Left cardiac atrium (tissue), 4 donors: ENCODE results near the gene WSCD1. TPM values are rescaled to one million over a fixed set of nuclear protein-coding genes. Genes with fewer than 3 reads are reported as not detected.
A peak's percentile ranks its signal among the peaks of the same experiment; 100 is the strongest.

ENCODE experiments used
- ATAC-seq, 2 donors: fragments of 200-7000 bp; cut with Tn5 transposase; one replicate each; pipeline ENCODE4 v1.9.1; 2020; ENCODE audit warnings: mild to moderate bottlenecking in 2 of 2, moderate library complexity in 2 of 2
- DNase-seq: peaks from one replicate; pipeline ENCODE4 v3.0.0-alpha.2; 2020
- intact Hi-C, 2 donors: fragments of 100-400 bp; cut with DNase I; formaldehyde crosslinking; loops; one replicate each; pipeline versions ENCODE4 v1.14.1 to v1.15.1; 2022 to 2023
- total RNA-seq, 2 donors: library from RNA; stranded (reverse); fragmentation: NEBNext Ultra II Directional; extraction: Animal tissue kit (Norgen Biotek cat#: 25700); gene quantifications; one replicate each; pipeline ENCODE4 v1.2.1, GENCODE V29; 2021
- donor health status: DM: no; HTN: yes; CAD: no.
- donor health status: DM: no; HTN: yes; CAD: no; lungs with severe emphysema.
- donor health status: DM: yes; HTN: yes; CAD: no.
- donor health status: Dilated cardiomyopathy.

Gene WSCD1
- total RNA-seq, 2 donors from 2014 or later: 2.6 to 10.1 TPM

GRCh38 chr17:6098823-6099180 is 28.6 kb downstream of the WSCD1 start:
- intact Hi-C loops: no loop called here
- DNase-seq (no peak), ATAC-seq (peak in 1 of 2 donors; percentile 35)

GRCh38 chr17:6099492-6099891 is 29.3 kb downstream of the WSCD1 start:
- no peak for ATAC-seq
- intact Hi-C loops: no loop called here
- DNase-seq: no peak

- intact Hi-C loops: no loop called here
- no peak for DNase-seq
- no peak for ATAC-seq
Observed at GRCh38 chr17:6100146-6100545, 30.0 kb downstream of the WSCD1 start.

GRCh38 chr17:6100891-6101500 is 30.8 kb downstream of the WSCD1 start:
- no peak for DNase-seq
- intact Hi-C loops: no loop called here
- ATAC-seq: no peak

GRCh38 chr17:6101706-6102105 is 31.5 kb downstream of the WSCD1 start:
- DNase-seq: no peak
- ATAC-seq: no peak
- intact Hi-C loops: no loop called here

GRCh38 chr17:6102615-6103014 is 32.4 kb downstream of the WSCD1 start:
- DNase-seq: no peak
- intact Hi-C loops: no loop called here
- ATAC-seq: no peak

- peak in 1 of 2 donors; percentile 58 for ATAC-seq
- intact Hi-C loops: no loop called here
- no peak for DNase-seq
Observed at GRCh38 chr17:6104956-6105648, 34.9 kb downstream of the WSCD1 start.

- intact Hi-C loops: no loop called here
- DNase-seq (no peak), ATAC-seq (no peak)
Observed at GRCh38 chr17:6105649-6106007, 35.4 kb downstream of the WSCD1 start.

- intact Hi-C loops: no loop called here
- no peak for DNase-seq
- no peak for ATAC-seq
Observed at GRCh38 chr17:6106212-6106611, 36.0 kb downstream of the WSCD1 start.

- ATAC-seq (no peak), DNase-seq (no peak)
- intact Hi-C loops: no loop called here
Observed at GRCh38 chr17:6107791-6108190, 37.6 kb downstream of the WSCD1 start.

- DNase-seq (no peak), ATAC-seq (no peak)
- intact Hi-C loops: no loop called here
Observed at GRCh38 chr17:6108382-6108781, 38.2 kb downstream of the WSCD1 start.

GRCh38 chr17:6108987-6109386 is 38.8 kb downstream of the WSCD1 start:
- no peak for DNase-seq
- intact Hi-C loops: no loop called here
- no peak for ATAC-seq

GRCh38 chr17:6109536-6109935 is 39.4 kb downstream of the WSCD1 start:
- intact Hi-C loops: no loop called here
- ATAC-seq (no peak), DNase-seq (no peak)

GRCh38 chr17:6110088-6110487 is 39.9 kb downstream of the WSCD1 start:
- no peak for ATAC-seq
- DNase-seq: no peak
- intact Hi-C loops: no loop called here

GRCh38 chr17:6110592-6110991 is 40.4 kb downstream of the WSCD1 start:
- DNase-seq (no peak), ATAC-seq (no peak)
- intact Hi-C loops: no loop called here

GRCh38 chr17:6120351-6120750 is 50.2 kb downstream of the WSCD1 start:
- DNase-seq: no peak
- no peak for ATAC-seq
- intact Hi-C loops: no loop called here

GRCh38 chr17:6124856-6125255 is 54.7 kb downstream of the WSCD1 start:
- intact Hi-C loops: no loop called here
- ATAC-seq: no peak
- no peak for DNase-seq

GRCh38 chr17:6126768-6127167 is 56.6 kb downstream of the WSCD1 start:
- no peak for ATAC-seq
- intact Hi-C loops: no loop called here
- DNase-seq: no peak

GRCh38 chr17:6134721-6135120 is 64.5 kb downstream of the WSCD1 start:
- ATAC-seq (no peak), DNase-seq (no peak)
- intact Hi-C loops: no loop called here

GRCh38 chr17:6135236-6135635 is 65.1 kb downstream of the WSCD1 start:
- DNase-seq: no peak
- intact Hi-C loops: no loop called here
- ATAC-seq: no peak

GRCh38 chr17:6135996-6136395 is 65.8 kb downstream of the WSCD1 start:
- ATAC-seq: no peak
- intact Hi-C loops: no loop called here
- DNase-seq: no peak
